Uterus (tissue), 2 donors: ENCODE results near the gene NOX1.

ENCODE experiments used
- CTCF ChIP-seq, 4 experiments: fragments of 200-600 bp in 2 of 4; fragments of 450-650 bp in 2 of 4; sonication (generic) in 2 of 4; IDR thresholded peaks; one replicate each; pipeline ENCODE4 v1.5.1; 2016 to 2019; ENCODE audit warnings: antibody characterized with exemption in 4 of 4, mild to moderate bottlenecking in 2 of 4, moderate library complexity in 1 of 4
- POLR2A ChIP-seq, 2 donors: fragments of 450-650 bp; IDR thresholded peaks; one replicate each; pipeline ENCODE4 v1.6.1; 2016; ENCODE audit warnings: antibody characterized with exemption in 2 of 2, mild to moderate bottlenecking in 1 of 2, moderate library complexity in 1 of 2

- TF ChIP-seq CTCF (IDR thresholded peaks at IDR 0.05) (no peak), POLR2A (IDR thresholded peaks at IDR 0.05) (no peak)
Observed at GRCh38 chrX:100911731-100912130, 37.6 kb upstream of the NOX1 start.
